ENCODE measurements around the gene SYPL1. TPM values are rescaled to one million over a fixed set of nuclear protein-coding genes. Genes with fewer than 3 reads are reported as not detected.

SYPL1 gene
- total RNA-seq, 2 experiments from 2014 or later, result 36.7 to 40.3 TPM

- no peaks in the 10 kb centered on the region for H3K9me3 Mint-ChIP-seq
- H3K4me1 Mint-ChIP-seq, result peaks cover 23% of the 10 kb centered on the region
- H3K27ac Mint-ChIP-seq, result no peak overlapping the region
- CTCF ChIA-PET, result interaction anchor here (0.6 to 1.8 kb wide), 5 partner anchors 10 to 60 kb away, joined by 3 to 6 read pairs (median 3); no protein-coding TSS in a partner anchor
- H3K36me3 Mint-ChIP-seq (ENCODE audit: low read depth), result peaks cover 3% of the 10 kb centered on the region
- DNase-seq, result no peak
- POLR2A ChIA-PET, result no interaction called here
- no peaks in the 10 kb centered on the region for H3K27me3 Mint-ChIP-seq
- no peak overlapping the region for H3K4me3 Mint-ChIP-seq
These were observed 4.1 kb upstream of the SYPL1 start for GRCh38 chr7:106116161-106116704.

- ChIA-PET POLR2A (no interaction called here), CTCF (interaction anchor here (1.0 to 1.3 kb wide), 2 partner anchors 19 to 41 kb away, joined by 3 read pairs; no protein-coding TSS in a partner anchor)
- no peak overlapping the region for H3K4me3 Mint-ChIP-seq
These were observed 2.7 kb upstream of the SYPL1 start for GRCh38 chr7:106114716-106115383.

GRCh38 chr7:106112972-106113421, 885 bp upstream of the SYPL1 start:
- Mint-ChIP-seq H3K27ac (peak overlapping the region; percentile 94), H3K9me3 (no peaks in the 10 kb centered on the region), H3K27me3 (peaks cover 2% of the 10 kb centered on the region), H3K4me3 (peak overlapping the region; percentile 82), H3K4me1 (peaks cover 49% of the 10 kb centered on the region), H3K36me3 (ENCODE audit: low read depth) (peaks cover 13% of the 10 kb centered on the region)
- CTCF ChIA-PET, result interaction anchor here (0.7 to 1.6 kb wide), 4 partner anchors 10 to 649 kb away, joined by 3 to 4 read pairs (median 3); no protein-coding TSS in a partner anchor
- no peak for DNase-seq
- POLR2A ChIA-PET, result interaction anchor here (0.6 to 1.8 kb wide), 2 partner anchors 41 to 51 kb away, joined by 5 to 7 read pairs; no protein-coding TSS in a partner anchor

More at GRCh38 chr7:106114716-106115383, 2.7 kb upstream of the SYPL1 start:
- peaks cover 2% of the 10 kb centered on the region for H3K27me3 Mint-ChIP-seq
- no peak for DNase-seq
- peak overlapping the region; percentile 55 for H3K27ac Mint-ChIP-seq
- no peaks in the 10 kb centered on the region for H3K9me3 Mint-ChIP-seq
- peaks cover 34% of the 10 kb centered on the region for H3K4me1 Mint-ChIP-seq
- H3K36me3 Mint-ChIP-seq (ENCODE audit: low read depth), result peaks cover 13% of the 10 kb centered on the region

- Mint-ChIP-seq H3K4me1 (peaks cover 49% of the 10 kb centered on the region), H3K27me3 (peaks cover 2% of the 10 kb centered on the region), H3K4me3 (peak overlapping the region; percentile 87), H3K27ac (peak overlapping the region; percentile 94), H3K36me3 (ENCODE audit: low read depth) (peaks cover 17% of the 10 kb centered on the region), H3K9me3 (no peaks in the 10 kb centered on the region)
- peak; percentile 40 for DNase-seq
- CTCF ChIA-PET, result interaction anchor here (0.8 to 2.4 kb wide), 9 partner anchors 8 to 369 kb away, joined by 3 to 12 read pairs (median 3); no protein-coding TSS in a partner anchor
- POLR2A ChIA-PET, result interaction anchor here (0.6 to 1.8 kb wide), 2 partner anchors 40 to 1056 kb away, joined by 3 to 7 read pairs; no protein-coding TSS in a partner anchor
These were observed 426 bp downstream of the SYPL1 start for GRCh38 chr7:106111655-106112117.

GRCh38 chr7:106110885-106111654, 1.0 kb downstream of the SYPL1 start:
- Mint-ChIP-seq H3K9me3 (no peaks in the 10 kb centered on the region), H3K4me3 (peak overlapping the region; percentile 87), H3K27me3 (peaks cover 2% of the 10 kb centered on the region), H3K4me1 (peaks cover 49% of the 10 kb centered on the region), H3K27ac (peak overlapping the region; percentile 89), H3K36me3 (ENCODE audit: low read depth) (peaks cover 21% of the 10 kb centered on the region)
- ChIA-PET CTCF (interaction anchor here (0.8 to 2.4 kb wide), 6 partner anchors 30 to 369 kb away, joined by 3 to 12 read pairs (median 3); no protein-coding TSS in a partner anchor), POLR2A (interaction anchor here (1.8 kb wide), 1 partner anchor 40 kb away, joined by 7 read pairs; no protein-coding TSS in a partner anchor)
- no peak for DNase-seq

- Mint-ChIP-seq H3K27ac (no peak overlapping the region), H3K4me3 (peak overlapping the region; percentile 59), H3K27me3 (peaks cover 2% of the 10 kb centered on the region), H3K4me1 (peaks cover 52% of the 10 kb centered on the region), H3K9me3 (no peaks in the 10 kb centered on the region), H3K36me3 (ENCODE audit: low read depth) (peaks cover 21% of the 10 kb centered on the region)
- DNase-seq, result no peak
- POLR2A ChIA-PET, result no interaction called here
- CTCF ChIA-PET, result interaction anchor here (2.4 kb wide), 1 partner anchor 39 kb away, joined by 12 read pairs; no protein-coding TSS in a partner anchor
These were observed 1.9 kb downstream of the SYPL1 start for GRCh38 chr7:106110238-106110560.

- H3K4me1 Mint-ChIP-seq, result peaks cover 49% of the 10 kb centered on the region
- ChIA-PET CTCF (no interaction called here), POLR2A (interaction anchor here (0.7 kb wide), 1 partner anchor 11 kb away, joined by 3 read pairs; no protein-coding TSS in a partner anchor)
- DNase-seq, result no peak
- H3K27ac Mint-ChIP-seq, result no peak overlapping the region
- peak overlapping the region; percentile 59 for H3K4me3 Mint-ChIP-seq
- no peaks in the 10 kb centered on the region for H3K9me3 Mint-ChIP-seq
- H3K27me3 Mint-ChIP-seq, result peaks cover 2% of the 10 kb centered on the region
- H3K36me3 Mint-ChIP-seq (ENCODE audit: low read depth), result peaks cover 21% of the 10 kb centered on the region
These were observed 2.4 kb downstream of the SYPL1 start for GRCh38 chr7:106109521-106110237.

- no peaks in the 10 kb centered on the region for H3K9me3 Mint-ChIP-seq
- ChIA-PET POLR2A (interaction anchor here (0.7 kb wide), 1 partner anchor 10 kb away, joined by 3 read pairs; no protein-coding TSS in a partner anchor), CTCF (no interaction called here)
- H3K36me3 Mint-ChIP-seq (ENCODE audit: low read depth), result peaks cover 20% of the 10 kb centered on the region
- DNase-seq, result no peak
- H3K4me3 Mint-ChIP-seq, result no peak overlapping the region
- peaks cover 47% of the 10 kb centered on the region for H3K4me1 Mint-ChIP-seq
- no peak overlapping the region for H3K27ac Mint-ChIP-seq
- peaks cover 2% of the 10 kb centered on the region for H3K27me3 Mint-ChIP-seq
These were observed 3.1 kb downstream of the SYPL1 start for GRCh38 chr7:106108991-106109390.

GRCh38 chr7:106104721-106105260, 7.3 kb downstream of the SYPL1 start:
- H3K27ac Mint-ChIP-seq, result no peak overlapping the region
- peaks cover 49% of the 10 kb centered on the region for H3K4me1 Mint-ChIP-seq

GRCh38 chr7:106102387-106102966, 9.6 kb downstream of the SYPL1 start:
- peaks cover 43% of the 10 kb centered on the region for H3K4me1 Mint-ChIP-seq

More at GRCh38 chr7:106104721-106105260, 7.3 kb downstream of the SYPL1 start:
- H3K27me3 Mint-ChIP-seq, result no peaks in the 10 kb centered on the region
- H3K36me3 Mint-ChIP-seq (ENCODE audit: low read depth), result peaks cover 21% of the 10 kb centered on the region
- no peak for DNase-seq
- ChIA-PET POLR2A (no interaction called here), CTCF (interaction anchor here (0.6 kb wide), 1 partner anchor 50 kb away, joined by 3 read pairs; no protein-coding TSS in a partner anchor)
- no peak overlapping the region for H3K4me3 Mint-ChIP-seq
- H3K9me3 Mint-ChIP-seq, result no peaks in the 10 kb centered on the region

GRCh38 chr7:106101726-106102125, 10.4 kb downstream of the SYPL1 start:
- H3K4me3 Mint-ChIP-seq, result no peak overlapping the region
- H3K27ac Mint-ChIP-seq, result no peak overlapping the region
- no peak for DNase-seq
- CTCF ChIA-PET, result no interaction called here
- peaks cover 24% of the 10 kb centered on the region for H3K36me3 Mint-ChIP-seq (ENCODE audit: low read depth)
- no peaks in the 10 kb centered on the region for H3K9me3 Mint-ChIP-seq
- H3K27me3 Mint-ChIP-seq, result no peaks in the 10 kb centered on the region
- POLR2A ChIA-PET, result no interaction called here
- H3K4me1 Mint-ChIP-seq, result peaks cover 43% of the 10 kb centered on the region

More at GRCh38 chr7:106102387-106102966, 9.6 kb downstream of the SYPL1 start:
- no peaks in the 10 kb centered on the region for H3K27me3 Mint-ChIP-seq
- CTCF ChIA-PET, result interaction anchor here (1.6 to 2.3 kb wide), 2 partner anchors 8 to 10 kb away, joined by 4 to 6 read pairs; partner anchors contain the start of gene SYPL1
- POLR2A ChIA-PET, result no interaction called here
- H3K27ac Mint-ChIP-seq, result no peak overlapping the region
- H3K9me3 Mint-ChIP-seq, result no peaks in the 10 kb centered on the region
- no peak overlapping the region for H3K4me3 Mint-ChIP-seq
- H3K36me3 Mint-ChIP-seq (ENCODE audit: low read depth), result peaks cover 27% of the 10 kb centered on the region
- DNase-seq, result no peak
